Activated naive CD8-positive, alpha-beta T cell treated with anti-CD3 and anti-CD28 coated beads, Interleukin-2, amount 10 ng/mL, durations not matched to agents 7 days and 5 days (primary cell): ENCODE data around the gene ADAM12. TPM values are rescaled to one million over a fixed set of nuclear protein-coding genes. Genes with fewer than 3 reads are reported as not detected.

Experiments used
- ATAC-seq: fragments of 150-1000 bp; cut with Tn5 transposase; one replicate; pipeline ENCODE4 v1.10.0; 2021; ENCODE audit warnings: low read depth, moderate library complexity
- POLR2A ChIA-PET: fragments of 350-600 bp; sonication (Branson Sonifier 250); formaldehyde crosslinking; loops from one replicate; lab custom pipeline; 2021; ENCODE audit warnings: antibody characterized with exemption; lab: Charles Lee
- DNase-seq: peaks from one replicate; pipeline ENCODE4 v3.0.0; 2021
- H3K27ac Mint-ChIP-seq: one replicate; pipeline ENCODE4 v1.8.0; 2022; ENCODE audit warnings: mild to moderate bottlenecking, mixed read lengths
- H3K27me3 Mint-ChIP-seq: one replicate; pipeline ENCODE4 v1.8.0; 2022; ENCODE audit warnings: mild to moderate bottlenecking, moderate library complexity, mixed read lengths
- H3K36me3 Mint-ChIP-seq: one replicate; pipeline ENCODE4 v1.8.0; 2021; ENCODE audit warnings: mild to moderate bottlenecking, mixed read lengths
- H3K4me1 Mint-ChIP-seq: one replicate; pipeline ENCODE4 v1.8.0; 2021; ENCODE audit warnings: mixed read lengths
- H3K4me3 Mint-ChIP-seq: one replicate; pipeline ENCODE4 v1.8.0; 2022; ENCODE audit warnings: mild to moderate bottlenecking, moderate library complexity, mixed read lengths
- H3K9me3 Mint-ChIP-seq: one replicate; pipeline ENCODE4 v1.8.0; 2021; ENCODE audit warnings: mixed read lengths
- total RNA-seq, 2 experiments: library from RNA; stranded (reverse); gene quantifications; one replicate each; pipeline ENCODE4 v1.2.3, GENCODE V29; 2021

Gene ADAM12
- total RNA-seq, 2 experiments from 2014 or later: 0.17 to 0.39 TPM

DNA sequence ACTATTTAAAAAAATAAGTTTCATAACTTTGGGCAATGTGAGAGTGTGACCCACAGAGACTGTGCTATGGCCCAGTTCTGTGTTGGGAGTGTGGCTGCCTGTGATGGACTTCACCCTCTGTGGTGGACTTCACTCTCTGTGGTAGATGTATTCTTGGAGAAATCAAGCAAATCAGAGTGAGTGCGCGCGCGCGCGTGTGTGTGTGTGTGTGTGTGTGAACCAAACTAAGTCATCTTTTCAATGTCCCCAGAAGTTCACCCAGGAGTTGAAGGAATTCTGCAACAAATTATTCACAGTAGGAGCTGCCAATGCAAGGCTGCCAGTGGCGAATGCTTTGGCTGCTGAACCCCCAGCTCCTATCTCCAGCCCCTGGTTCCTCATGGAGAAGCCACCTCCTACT lies 184.5 kb downstream of the ADAM12 start:
- no peak overlapping the region for H3K27ac Mint-ChIP-seq
- no peaks in the 10 kb centered on the region for H3K36me3 Mint-ChIP-seq
- no peak for ATAC-seq
- H3K4me1 Mint-ChIP-seq: no peaks in the 10 kb centered on the region
- no peaks in the 10 kb centered on the region for H3K27me3 Mint-ChIP-seq
- POLR2A ChIA-PET: no interaction called here
- H3K4me3 Mint-ChIP-seq: no peak overlapping the region
- DNase-seq: no peak
- no peaks in the 10 kb centered on the region for H3K9me3 Mint-ChIP-seq

DNA sequence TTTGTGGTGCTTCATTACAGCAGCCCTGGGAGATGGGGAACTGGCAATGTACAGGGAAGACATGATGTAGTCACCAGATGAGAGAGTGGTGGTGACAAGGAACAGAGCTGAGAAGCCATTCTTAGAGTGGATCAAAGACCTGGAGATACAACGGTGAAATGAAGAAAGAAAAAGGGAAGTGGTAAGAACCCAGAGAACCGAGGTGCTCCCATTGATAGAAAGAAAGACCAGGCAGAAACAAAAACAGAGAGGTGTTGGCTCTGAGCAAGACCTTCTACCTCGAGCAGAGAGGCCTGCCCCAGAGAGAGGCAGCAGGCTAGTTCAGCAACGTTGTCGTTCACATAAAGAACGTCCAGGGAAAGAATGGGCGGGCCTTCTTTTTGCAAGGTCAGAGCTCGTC lies 186.7 kb downstream of the ADAM12 start:
- H3K4me3 Mint-ChIP-seq: no peak overlapping the region
- DNase-seq (no peak), ATAC-seq (no peak)
- H3K9me3 Mint-ChIP-seq: no peaks in the 10 kb centered on the region
- no peak overlapping the region for H3K27ac Mint-ChIP-seq
- POLR2A ChIA-PET: no interaction called here
- no peaks in the 10 kb centered on the region for H3K36me3 Mint-ChIP-seq
- H3K27me3 Mint-ChIP-seq: no peaks in the 10 kb centered on the region
- H3K4me1 Mint-ChIP-seq: no peaks in the 10 kb centered on the region

DNA sequence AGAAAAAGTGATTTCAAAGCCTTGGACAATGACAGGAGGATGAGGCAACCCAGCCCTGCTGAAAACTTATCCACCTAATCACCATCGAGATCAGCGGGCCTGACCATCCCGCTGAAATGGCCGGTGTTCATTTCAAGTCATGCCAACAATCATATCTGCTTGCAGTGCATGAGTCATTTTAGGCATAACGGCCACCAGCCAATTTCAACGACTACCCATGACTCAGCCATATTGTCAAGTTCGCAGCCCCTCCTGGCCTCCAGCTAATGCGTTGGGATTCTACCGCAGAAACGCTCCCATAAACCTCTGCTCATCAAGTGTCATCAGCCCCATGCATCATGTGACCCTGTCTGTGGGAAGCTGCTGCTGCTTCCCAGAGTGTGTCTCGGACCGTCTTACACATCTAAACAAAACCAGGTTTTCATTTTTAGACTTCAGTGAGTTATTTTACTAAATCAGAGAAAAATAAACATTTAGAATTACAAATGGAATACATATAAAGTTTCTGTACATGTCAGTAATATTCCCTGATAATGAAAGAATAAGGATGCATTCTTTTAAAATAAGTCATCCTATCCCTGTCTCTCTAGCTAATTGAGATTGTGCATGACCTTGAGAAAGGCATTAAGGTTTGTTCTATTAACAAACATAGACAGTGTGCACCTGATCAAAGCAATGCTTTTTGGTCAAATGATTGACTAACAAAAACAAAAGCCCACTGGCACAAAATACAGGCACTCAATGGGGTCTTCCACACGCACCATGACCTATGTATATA lies 188.9 kb downstream of the ADAM12 start:
- H3K27me3 Mint-ChIP-seq: no peaks in the 10 kb centered on the region
- ATAC-seq: no peak
- POLR2A ChIA-PET: no interaction called here

DNA sequence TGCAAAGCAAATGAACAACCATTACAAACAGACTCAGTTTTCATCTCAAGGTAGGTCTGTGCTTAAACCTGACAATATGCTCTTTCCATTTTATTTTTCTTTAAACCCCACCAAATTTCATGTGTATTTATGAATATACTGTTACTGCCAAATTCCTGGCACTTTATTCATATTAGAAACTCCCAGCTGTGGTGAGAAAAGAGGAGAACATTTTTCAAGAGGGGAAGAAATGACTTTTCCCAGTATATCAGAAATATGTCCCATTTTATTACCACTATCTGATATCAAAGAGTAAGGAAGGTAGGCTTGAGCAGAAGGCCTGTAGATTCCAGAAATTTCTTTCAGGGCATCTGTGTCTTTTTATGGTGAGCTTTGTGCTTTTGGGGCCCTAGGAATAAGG lies 189.6 kb downstream of the ADAM12 start:
- ATAC-seq: no peak
- Mint-ChIP-seq H3K4me1 (no peaks in the 10 kb centered on the region), H3K9me3 (no peaks in the 10 kb centered on the region), H3K27me3 (no peaks in the 10 kb centered on the region), H3K27ac (no peak overlapping the region), H3K36me3 (no peaks in the 10 kb centered on the region), H3K4me3 (no peak overlapping the region)
- POLR2A ChIA-PET: no interaction called here
- no peak for DNase-seq

More for the DNA sequence above, 188.9 kb downstream of the ADAM12 start:
- no peaks in the 10 kb centered on the region for H3K36me3 Mint-ChIP-seq
- no peaks in the 10 kb centered on the region for H3K9me3 Mint-ChIP-seq
- H3K4me3 Mint-ChIP-seq: no peak overlapping the region
- no peak overlapping the region for H3K27ac Mint-ChIP-seq
- H3K4me1 Mint-ChIP-seq: no peaks in the 10 kb centered on the region
- no peak for DNase-seq

DNA sequence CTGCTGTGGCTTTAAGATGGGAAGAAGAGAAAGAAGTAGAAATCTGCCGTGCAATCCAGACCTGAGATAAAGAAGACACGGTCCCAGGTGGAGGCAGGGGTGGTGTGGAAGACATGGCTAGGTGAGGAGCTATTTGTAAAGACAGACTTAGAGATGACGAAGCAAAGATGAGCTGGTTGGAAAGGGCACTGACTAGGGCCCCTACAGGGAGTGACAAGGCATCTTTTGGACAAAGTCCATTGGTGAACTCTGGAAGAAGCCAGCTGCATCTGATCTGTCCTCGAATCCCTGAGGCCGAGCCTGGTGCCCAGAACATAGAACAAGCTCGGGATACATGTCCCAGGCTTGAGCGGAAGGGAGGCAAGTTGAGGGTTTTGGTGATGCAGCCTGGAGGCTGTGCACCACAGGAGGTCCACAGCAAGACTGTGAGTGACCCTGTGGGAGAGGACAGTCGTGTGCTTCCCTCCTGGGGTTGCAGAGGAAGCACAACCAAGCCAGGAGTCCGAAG lies 191.2 kb downstream of the ADAM12 start:
- no peaks in the 10 kb centered on the region for H3K36me3 Mint-ChIP-seq
- no peak overlapping the region for H3K27ac Mint-ChIP-seq
- no peak overlapping the region for H3K4me3 Mint-ChIP-seq

DNA sequence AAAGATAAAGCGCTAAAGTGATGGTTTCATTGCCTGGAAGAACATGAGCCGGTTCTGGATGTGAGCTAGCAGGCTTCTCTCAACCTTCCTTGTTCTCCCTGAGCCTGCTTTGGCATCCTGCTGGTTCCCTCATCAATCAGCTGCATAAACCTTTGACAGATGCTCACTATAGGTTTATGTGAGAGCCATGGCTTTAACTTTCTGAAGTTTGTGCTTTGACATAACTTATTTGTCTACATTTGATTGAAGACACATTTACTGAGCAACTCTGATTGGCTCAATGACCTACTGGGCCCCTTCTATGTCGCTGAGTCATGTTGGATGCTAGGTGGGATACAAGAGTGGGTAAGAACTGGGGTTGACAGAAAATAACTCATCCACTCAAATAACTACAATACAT lies 192.0 kb downstream of the ADAM12 start:
- ATAC-seq (no peak), DNase-seq (no peak)
- Mint-ChIP-seq H3K4me1 (no peaks in the 10 kb centered on the region), H3K27ac (no peak overlapping the region), H3K4me3 (no peak overlapping the region), H3K9me3 (no peaks in the 10 kb centered on the region), H3K27me3 (no peaks in the 10 kb centered on the region), H3K36me3 (no peaks in the 10 kb centered on the region)
- POLR2A ChIA-PET: no interaction called here

More for the DNA sequence above, 191.2 kb downstream of the ADAM12 start:
- Mint-ChIP-seq H3K27me3 (no peaks in the 10 kb centered on the region), H3K9me3 (no peaks in the 10 kb centered on the region), H3K4me1 (no peaks in the 10 kb centered on the region)
- POLR2A ChIA-PET: no interaction called here
- ATAC-seq (no peak), DNase-seq (no peak)

DNA sequence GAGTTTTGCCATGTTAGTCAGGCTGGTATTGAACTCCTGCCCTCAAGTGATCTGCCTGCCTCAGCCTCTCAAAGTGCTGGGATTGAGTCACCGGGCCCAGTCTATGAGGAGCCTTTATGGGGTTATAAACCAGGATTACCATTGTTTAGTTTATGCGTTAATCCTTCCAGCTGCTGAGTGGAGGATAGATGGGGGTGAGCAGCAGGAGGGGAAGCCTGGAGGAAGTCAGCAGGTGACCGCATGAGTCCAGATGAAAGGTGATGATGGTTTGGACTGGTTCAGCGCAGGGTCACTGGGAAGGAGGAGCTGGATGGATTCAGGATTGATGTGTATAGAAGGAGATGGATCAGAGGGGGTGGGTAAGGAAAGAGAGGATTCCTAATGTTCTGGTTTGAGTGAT lies 197.1 kb downstream of the ADAM12 start:
- no peaks in the 10 kb centered on the region for H3K36me3 Mint-ChIP-seq
- no peaks in the 10 kb centered on the region for H3K27me3 Mint-ChIP-seq
- DNase-seq: no peak
- no peaks in the 10 kb centered on the region for H3K4me1 Mint-ChIP-seq
- ATAC-seq: no peak
- H3K27ac Mint-ChIP-seq: no peak overlapping the region
- no peak overlapping the region for H3K4me3 Mint-ChIP-seq
- H3K9me3 Mint-ChIP-seq: no peaks in the 10 kb centered on the region
- POLR2A ChIA-PET: no interaction called here

DNA sequence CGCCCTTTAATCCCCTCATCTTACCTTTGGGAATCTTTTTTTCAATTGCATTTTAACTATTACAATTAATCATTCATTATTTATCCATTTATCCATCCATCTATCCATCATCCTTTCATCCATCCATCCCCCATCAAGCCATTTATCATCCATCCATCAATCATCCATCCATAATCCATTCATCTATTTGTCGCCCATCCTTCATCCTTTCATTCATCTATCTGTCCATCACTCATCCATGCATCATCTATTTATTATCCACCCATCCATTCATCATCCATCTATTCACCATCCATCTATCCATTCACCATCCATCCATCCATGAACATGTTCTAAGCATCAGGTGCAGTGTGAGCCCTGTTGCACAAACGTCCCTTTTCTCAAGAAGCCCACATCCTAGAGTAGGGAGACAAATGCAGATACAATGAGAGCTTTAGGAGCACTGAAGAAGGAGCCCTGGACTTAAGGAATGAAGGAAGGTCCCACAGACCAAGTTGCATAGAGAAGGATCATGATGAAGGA lies 199.5 kb downstream of the ADAM12 start:
- H3K4me1 Mint-ChIP-seq: no peaks in the 10 kb centered on the region
- ATAC-seq (no peak), DNase-seq (no peak)
- no peak overlapping the region for H3K4me3 Mint-ChIP-seq
- no peaks in the 10 kb centered on the region for H3K36me3 Mint-ChIP-seq
- H3K27me3 Mint-ChIP-seq: no peaks in the 10 kb centered on the region
- H3K27ac Mint-ChIP-seq: peak overlapping the region; percentile 2
- no peaks in the 10 kb centered on the region for H3K9me3 Mint-ChIP-seq
- POLR2A ChIA-PET: no interaction called here

DNA sequence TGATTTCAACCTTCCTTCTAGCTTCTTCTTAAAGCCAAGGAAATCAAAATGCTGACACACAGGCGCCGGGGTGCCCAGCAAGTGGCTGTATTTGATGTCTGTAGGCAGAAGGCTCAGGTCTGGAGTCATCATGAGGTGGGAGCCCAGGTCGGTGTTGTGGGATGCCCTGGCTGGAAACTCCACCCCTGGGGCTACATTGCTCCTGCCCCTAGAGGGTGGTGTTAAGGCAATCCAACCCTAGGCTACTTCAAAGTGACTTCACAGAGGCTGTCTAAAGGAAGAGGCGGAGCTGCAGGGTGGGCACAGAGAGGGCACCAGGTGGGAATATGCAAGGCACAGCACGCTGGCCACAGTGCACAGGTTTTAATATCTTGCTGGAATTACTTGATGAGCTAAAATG lies 200.9 kb downstream of the ADAM12 start:
- Mint-ChIP-seq H3K36me3 (no peaks in the 10 kb centered on the region), H3K9me3 (no peaks in the 10 kb centered on the region), H3K4me3 (no peak overlapping the region), H3K27me3 (no peaks in the 10 kb centered on the region), H3K4me1 (no peaks in the 10 kb centered on the region), H3K27ac (no peak overlapping the region)
- POLR2A ChIA-PET: no interaction called here
- no peak for ATAC-seq
- no peak for DNase-seq

DNA sequence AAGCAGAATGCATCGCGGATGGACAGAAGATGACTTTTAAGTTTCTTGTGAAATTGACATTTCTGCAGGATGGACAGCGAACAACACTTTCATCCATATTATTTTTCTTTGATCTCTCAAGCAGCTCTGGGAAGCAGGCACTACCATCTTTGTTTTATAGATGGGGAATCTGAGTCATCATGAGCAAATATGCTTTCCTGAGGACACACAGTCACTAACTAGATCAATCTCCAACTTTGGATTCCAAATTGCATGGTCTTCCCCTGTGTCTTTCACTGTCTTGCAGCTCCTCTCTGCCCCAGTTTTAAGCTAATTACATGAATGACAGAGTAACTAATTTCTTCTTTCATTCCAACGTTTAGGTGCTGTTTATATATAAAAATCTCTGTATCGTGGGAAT lies 201.5 kb downstream of the ADAM12 start:
- DNase-seq: no peak
- H3K27me3 Mint-ChIP-seq: no peaks in the 10 kb centered on the region
- H3K36me3 Mint-ChIP-seq: no peaks in the 10 kb centered on the region
- H3K4me1 Mint-ChIP-seq: no peaks in the 10 kb centered on the region
- ATAC-seq: no peak
- no peaks in the 10 kb centered on the region for H3K9me3 Mint-ChIP-seq
- H3K4me3 Mint-ChIP-seq: no peak overlapping the region
- POLR2A ChIA-PET: no interaction called here
- no peak overlapping the region for H3K27ac Mint-ChIP-seq

DNA sequence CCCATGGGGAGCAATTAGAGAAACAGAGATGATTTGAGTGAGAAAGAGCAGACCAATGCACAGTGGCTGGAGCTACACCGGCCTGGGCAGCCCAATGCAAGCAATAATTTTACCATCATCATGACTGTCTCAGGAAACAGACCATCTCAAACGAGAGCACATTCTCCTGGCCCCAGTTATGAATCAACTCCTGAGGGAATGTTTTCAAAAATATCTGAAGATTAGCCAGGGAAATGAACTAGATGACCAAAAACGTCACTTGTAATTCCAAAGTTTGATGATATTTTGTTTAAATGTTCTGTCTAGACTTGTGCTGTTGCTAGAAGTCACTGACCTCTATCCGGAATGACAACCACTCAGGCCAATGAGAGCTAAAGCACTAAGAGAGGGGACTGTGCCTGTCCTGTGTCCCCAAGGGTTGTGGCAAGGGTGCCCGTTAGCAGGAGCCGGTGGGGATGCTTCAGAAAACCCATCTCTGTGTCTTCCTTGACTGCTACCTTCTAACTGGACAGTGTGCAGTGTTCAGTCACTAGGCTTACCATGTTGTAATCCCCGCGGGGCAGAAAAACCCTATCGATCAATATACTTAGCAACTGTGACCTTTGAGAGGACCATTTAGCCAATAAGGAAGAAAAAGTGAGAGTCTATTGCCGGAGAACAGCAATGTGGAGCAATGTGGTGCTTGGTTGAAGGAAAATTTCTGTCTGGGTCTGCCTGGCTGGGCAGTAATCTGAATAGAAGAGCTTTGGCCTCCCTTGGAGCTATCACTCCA lies 202.4 kb downstream of the ADAM12 start:
- DNase-seq (no peak), ATAC-seq (no peak)
- no peaks in the 10 kb centered on the region for H3K9me3 Mint-ChIP-seq
- no peak overlapping the region for H3K27ac Mint-ChIP-seq
- H3K4me3 Mint-ChIP-seq: no peak overlapping the region
- POLR2A ChIA-PET: no interaction called here
- no peaks in the 10 kb centered on the region for H3K36me3 Mint-ChIP-seq
- no peaks in the 10 kb centered on the region for H3K4me1 Mint-ChIP-seq
- H3K27me3 Mint-ChIP-seq: no peaks in the 10 kb centered on the region

DNA sequence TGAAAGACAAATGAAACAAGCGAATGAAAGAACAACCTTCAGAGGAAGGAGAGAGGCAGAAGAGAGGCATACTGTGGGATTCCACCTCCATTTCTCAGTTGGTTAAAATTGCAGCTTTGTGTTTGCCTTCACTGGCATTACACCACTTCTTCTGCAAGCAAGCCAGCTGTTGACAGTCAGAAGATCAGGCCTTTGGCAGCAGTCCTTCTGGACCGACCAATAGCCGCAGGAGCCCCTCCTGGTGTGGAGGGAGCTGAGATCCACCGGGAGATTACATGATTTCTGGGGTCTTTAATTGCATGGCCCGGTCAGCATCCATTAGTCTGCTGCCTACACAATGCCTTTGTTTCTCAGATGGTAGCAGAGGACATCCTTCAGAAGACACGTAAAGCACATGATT lies 206.7 kb downstream of the ADAM12 start:
- no peak overlapping the region for H3K4me3 Mint-ChIP-seq
- no peaks in the 10 kb centered on the region for H3K36me3 Mint-ChIP-seq
- H3K27ac Mint-ChIP-seq: no peak overlapping the region
- ATAC-seq (no peak), DNase-seq (no peak)
- H3K27me3 Mint-ChIP-seq: no peaks in the 10 kb centered on the region
- no peaks in the 10 kb centered on the region for H3K9me3 Mint-ChIP-seq
- no peaks in the 10 kb centered on the region for H3K4me1 Mint-ChIP-seq
- POLR2A ChIA-PET: no interaction called here

DNA sequence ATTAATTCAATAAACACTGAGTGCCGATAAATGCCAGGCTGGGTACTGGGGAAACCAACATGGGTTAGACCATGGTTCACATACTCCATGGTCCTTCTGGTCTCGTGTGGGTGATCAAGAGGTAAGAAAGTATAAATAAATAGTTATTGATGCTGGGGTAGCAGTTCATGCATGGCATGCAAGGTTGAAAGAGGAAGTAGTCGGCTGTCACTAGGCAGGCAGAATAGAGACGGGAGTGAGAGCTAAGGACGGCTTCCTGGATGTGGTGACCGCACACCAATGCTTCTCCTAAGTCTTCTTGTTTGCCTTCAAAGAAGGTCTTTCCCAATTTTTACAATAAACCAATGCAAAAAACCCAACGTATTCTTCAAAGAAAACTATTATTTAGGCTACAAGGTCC lies 208.6 kb downstream of the ADAM12 start:
- H3K36me3 Mint-ChIP-seq: no peaks in the 10 kb centered on the region
- H3K4me1 Mint-ChIP-seq: no peaks in the 10 kb centered on the region
- H3K9me3 Mint-ChIP-seq: no peaks in the 10 kb centered on the region
- DNase-seq (no peak), ATAC-seq (no peak)
- H3K27me3 Mint-ChIP-seq: no peaks in the 10 kb centered on the region
- no peak overlapping the region for H3K27ac Mint-ChIP-seq
- POLR2A ChIA-PET: no interaction called here
- H3K4me3 Mint-ChIP-seq: no peak overlapping the region
